ENCODE measurements around the gene TMCC1. TPM values are rescaled to one million over a fixed set of nuclear protein-coding genes. Genes with fewer than 3 reads are reported as not detected.

TMCC1 gene
- total and polyA plus RNA-seq, 10 of the 15 experiments (the other 5 are each of a cell fraction or from before 2014, with no cell fraction given) = 2.3 to 21.1 (median 8.4) TPM

DNA sequence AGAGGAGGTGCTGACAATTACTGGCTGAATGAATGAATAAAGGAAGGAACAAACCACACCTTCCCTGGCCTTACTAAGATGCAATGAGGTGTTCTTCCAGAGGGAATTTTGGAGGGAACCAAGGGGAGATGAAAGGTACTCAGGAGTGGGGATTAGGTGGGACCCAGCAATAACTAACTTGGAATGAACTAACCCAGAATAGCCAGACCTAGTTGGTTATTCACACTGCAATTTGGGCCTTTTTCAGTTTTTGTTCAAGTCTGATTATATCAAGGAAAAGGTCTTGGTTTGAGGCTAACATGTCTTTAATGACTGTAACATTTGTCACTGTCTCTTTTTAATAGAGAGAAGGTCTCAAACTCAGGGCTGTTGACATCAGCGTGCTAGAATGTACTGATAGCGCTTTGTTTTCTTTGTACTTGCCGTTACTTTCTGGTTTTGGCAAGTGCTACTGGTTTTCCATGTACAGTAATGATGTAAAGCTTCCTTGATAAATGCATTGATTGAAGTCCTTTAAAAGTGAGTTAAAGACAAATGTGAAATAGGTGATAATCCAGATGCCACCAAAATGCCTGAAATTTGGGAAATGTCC is 283.8 kb downstream of the TMCC1 start:
- Histone ChIP-seq H3K9me3 (replicated peaks; ENCODE audit: control insufficient read depth, insufficient read depth, low read length) (no peaks in the 10 kb centered on the region), H3K4me2 (ENCODE audit: control insufficient read depth, insufficient read depth) (no peak overlapping the region), H2AFZ (ENCODE audit: control insufficient read depth, low read depth, low read length) (no peak overlapping the region), H3K4me1 (ENCODE audit: control insufficient read depth, insufficient read depth, low read length) (no peaks in the 10 kb centered on the region), H4K20me1 (ENCODE audit: control insufficient read depth, insufficient read depth) (no peaks in the 10 kb centered on the region), H3K79me2 (ENCODE audit: control insufficient read depth, insufficient read depth, low read length) (no peaks in the 10 kb centered on the region), H3K4me3 (no peak overlapping the region), H3K27ac (ENCODE audit: control insufficient read depth, insufficient read depth) (no peak overlapping the region), H3K36me3 (ENCODE audit: control insufficient read depth in 2 of 2, insufficient read depth in 2 of 2, low read length in 1 of 2) (no peaks in the 10 kb centered on the region), H3K9ac (ENCODE audit: control insufficient read depth, insufficient read depth, low read length) (no peak overlapping the region), H3K27me3 (replicated peaks in 1 of 2; ENCODE audit: control insufficient read depth in 2 of 2, insufficient read depth in 2 of 2, low read length in 1 of 2) (peaks cover 6 to 12% of the 10 kb centered on the region in 2 experiments; a peak in 3 of 4 replicates)
- in situ Hi-C loops (cut with MboI) (no loop called here), intact Hi-C loops (cut with micrococcal nuclease; ENCODE audit: unreplicated experiment) (no loop called here)
- 97% methylated on average over 3 of the region's 3 CpGs for WGBS (ENCODE audit: insufficient coverage, insufficient replicate concordance, low lambda C conversion rate, missing lambda C conversion rate)
- FAIRE-seq (no peak), ATAC-seq (no peak), DNase-seq (ENCODE audit: low read depth, low spot score) (no peak)
- TF ChIP-seq STAT3 (IDR thresholded peaks at IDR 0.05; ENCODE audit: low read depth, low read length) = no peak
- TF ChIP-seq, protein P1, sequence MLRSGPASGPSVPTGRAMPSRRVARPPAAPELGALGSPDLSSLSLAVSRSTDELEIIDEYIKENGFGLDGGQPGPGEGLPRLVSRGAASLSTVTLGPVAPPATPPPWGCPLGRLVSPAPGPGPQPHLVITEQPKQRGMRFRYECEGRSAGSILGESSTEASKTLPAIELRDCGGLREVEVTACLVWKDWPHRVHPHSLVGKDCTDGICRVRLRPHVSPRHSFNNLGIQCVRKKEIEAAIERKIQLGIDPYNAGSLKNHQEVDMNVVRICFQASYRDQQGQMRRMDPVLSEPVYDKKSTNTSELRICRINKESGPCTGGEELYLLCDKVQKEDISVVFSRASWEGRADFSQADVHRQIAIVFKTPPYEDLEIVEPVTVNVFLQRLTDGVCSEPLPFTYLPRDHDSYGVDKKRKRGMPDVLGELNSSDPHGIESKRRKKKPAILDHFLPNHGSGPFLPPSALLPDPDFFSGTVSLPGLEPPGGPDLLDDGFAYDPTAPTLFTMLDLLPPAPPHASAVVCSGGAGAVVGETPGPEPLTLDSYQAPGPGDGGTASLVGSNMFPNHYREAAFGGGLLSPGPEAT (IDR thresholded peaks at IDR 0.05; ENCODE audit: low read depth) = no peak
- no peak for TF ChIP-seq ZZZ3 (IDR thresholded peaks at IDR 0.05; ENCODE audit: control insufficient read depth, insufficient read length, low read depth)
- TF ChIP-seq ATF7 (IDR thresholded peaks at IDR 0.05; ENCODE audit: low read depth) = no peak
- TF ChIP-seq, protein P2, sequence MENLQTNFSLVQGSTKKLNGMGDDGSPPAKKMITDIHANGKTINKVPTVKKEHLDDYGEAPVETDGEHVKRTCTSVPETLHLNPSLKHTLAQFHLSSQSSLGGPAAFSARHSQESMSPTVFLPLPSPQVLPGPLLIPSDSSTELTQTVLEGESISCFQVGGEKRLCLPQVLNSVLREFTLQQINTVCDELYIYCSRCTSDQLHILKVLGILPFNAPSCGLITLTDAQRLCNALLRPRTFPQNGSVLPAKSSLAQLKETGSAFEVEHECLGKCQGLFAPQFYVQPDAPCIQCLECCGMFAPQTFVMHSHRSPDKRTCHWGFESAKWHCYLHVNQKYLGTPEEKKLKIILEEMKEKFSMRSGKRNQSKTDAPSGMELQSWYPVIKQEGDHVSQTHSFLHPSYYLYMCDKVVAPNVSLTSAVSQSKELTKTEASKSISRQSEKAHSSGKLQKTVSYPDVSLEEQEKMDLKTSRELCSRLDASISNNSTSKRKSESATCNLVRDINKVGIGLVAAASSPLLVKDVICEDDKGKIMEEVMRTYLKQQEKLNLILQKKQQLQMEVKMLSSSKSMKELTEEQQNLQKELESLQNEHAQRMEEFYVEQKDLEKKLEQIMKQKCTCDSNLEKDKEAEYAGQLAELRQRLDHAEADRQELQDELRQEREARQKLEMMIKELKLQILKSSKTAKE (IDR thresholded peaks at IDR 0.05; ENCODE audit: low read depth, poor library complexity, severe bottlenecking) = no peak
- no peak for TF ChIP-seq POU2F2 (IDR thresholded peaks at IDR 0.05; ENCODE audit: borderline replicate concordance, low read depth, low read length)
- no peak for TF ChIP-seq YY1 (IDR thresholded peaks at IDR 0.05; ENCODE audit: low read depth, low read length)
- TF ChIP-seq, protein P3, sequence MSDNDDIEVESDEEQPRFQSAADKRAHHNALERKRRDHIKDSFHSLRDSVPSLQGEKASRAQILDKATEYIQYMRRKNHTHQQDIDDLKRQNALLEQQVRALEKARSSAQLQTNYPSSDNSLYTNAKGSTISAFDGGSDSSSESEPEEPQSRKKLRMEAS (IDR thresholded peaks at IDR 0.05; ENCODE audit: low read depth, low read length) = no peak
- no peak for TF ChIP-seq RB1 (IDR thresholded peaks at IDR 0.05; ENCODE audit: borderline replicate concordance)
- TF ChIP-seq, protein P4, sequence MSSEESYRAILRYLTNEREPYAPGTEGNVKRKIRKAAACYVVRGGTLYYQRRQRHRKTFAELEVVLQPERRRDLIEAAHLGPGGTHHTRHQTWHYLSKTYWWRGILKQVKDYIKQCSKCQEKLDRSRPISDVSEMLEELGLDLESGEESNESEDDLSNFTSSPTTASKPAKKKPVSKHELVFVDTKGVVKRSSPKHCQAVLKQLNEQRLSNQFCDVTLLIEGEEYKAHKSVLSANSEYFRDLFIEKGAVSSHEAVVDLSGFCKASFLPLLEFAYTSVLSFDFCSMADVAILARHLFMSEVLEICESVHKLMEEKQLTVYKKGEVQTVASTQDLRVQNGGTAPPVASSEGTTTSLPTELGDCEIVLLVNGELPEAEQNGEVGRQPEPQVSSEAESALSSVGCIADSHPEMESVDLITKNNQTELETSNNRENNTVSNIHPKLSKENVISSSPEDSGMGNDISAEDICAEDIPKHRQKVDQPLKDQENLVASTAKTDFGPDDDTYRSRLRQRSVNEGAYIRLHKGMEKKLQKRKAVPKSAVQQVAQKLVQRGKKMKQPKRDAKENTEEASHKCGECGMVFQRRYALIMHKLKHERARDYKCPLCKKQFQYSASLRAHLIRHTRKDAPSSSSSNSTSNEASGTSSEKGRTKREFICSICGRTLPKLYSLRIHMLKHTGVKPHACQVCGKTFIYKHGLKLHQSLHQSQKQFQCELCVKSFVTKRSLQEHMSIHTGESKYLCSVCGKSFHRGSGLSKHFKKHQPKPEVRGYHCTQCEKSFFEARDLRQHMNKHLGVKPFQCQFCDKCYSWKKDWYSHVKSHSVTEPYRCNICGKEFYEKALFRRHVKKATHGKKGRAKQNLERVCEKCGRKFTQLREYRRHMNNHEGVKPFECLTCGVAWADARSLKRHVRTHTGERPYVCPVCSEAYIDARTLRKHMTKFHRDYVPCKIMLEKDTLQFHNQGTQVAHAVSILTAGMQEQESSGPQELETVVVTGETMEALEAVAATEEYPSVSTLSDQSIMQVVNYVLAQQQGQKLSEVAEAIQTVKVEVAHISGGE (CRISPR knock-in tag; IDR thresholded peaks at IDR 0.05) = no peak
- no peak for TF ChIP-seq MXI1 (IDR thresholded peaks at IDR 0.05; ENCODE audit: low read depth, low read length)
- BruUV-seq (replicated peaks) = no TSS peak
- ChIA-PET SMC1A (ENCODE audit: uncharacterized antibody, unreplicated experiment) (interaction anchor here (0.8 kb wide), 1 partner anchor 119 kb away, joined by 3 read pairs; no protein-coding TSS in a partner anchor), CTCF (no interaction called here), RAD21 (ENCODE audit: unreplicated experiment) (no interaction called here), POLR2A (no interaction called here)

Data from GM12878 (cell line).